T-helper 2 cell treated with Interferon-gamma antibody and Interleukin-4, amounts not matched to agents 5 μg/mL and 100 μg/mL, for 36 hours (primary cell): ENCODE measurements around the gene GPC6.

Experiments
- DNase-seq: peaks from one replicate; pipeline ENCODE4 v3.0.0; 2021; ENCODE audit warnings: low spot score
- H3K27ac Mint-ChIP-seq: one replicate; pipeline ENCODE4 v1.8.0; 2021; ENCODE audit warnings: mild to moderate bottlenecking, mixed read lengths
- H3K27me3 Mint-ChIP-seq: one replicate; pipeline ENCODE4 v1.8.0; 2021; ENCODE audit warnings: low read depth, mixed read lengths
- H3K36me3 Mint-ChIP-seq: one replicate; pipeline ENCODE4 v1.8.0; 2021; ENCODE audit warnings: low read depth, mixed read lengths
- H3K4me1 Mint-ChIP-seq: one replicate; pipeline ENCODE4 v1.8.0; 2021; ENCODE audit warnings: low read depth, mixed read lengths
- H3K4me3 Mint-ChIP-seq: one replicate; pipeline ENCODE4 v1.8.0; 2022; ENCODE audit warnings: mild to moderate bottlenecking, moderate library complexity, mixed read lengths
- H3K9me3 Mint-ChIP-seq: one replicate; pipeline ENCODE4 v1.8.0; 2021; ENCODE audit warnings: mixed read lengths

Gene GPC6

DNA sequence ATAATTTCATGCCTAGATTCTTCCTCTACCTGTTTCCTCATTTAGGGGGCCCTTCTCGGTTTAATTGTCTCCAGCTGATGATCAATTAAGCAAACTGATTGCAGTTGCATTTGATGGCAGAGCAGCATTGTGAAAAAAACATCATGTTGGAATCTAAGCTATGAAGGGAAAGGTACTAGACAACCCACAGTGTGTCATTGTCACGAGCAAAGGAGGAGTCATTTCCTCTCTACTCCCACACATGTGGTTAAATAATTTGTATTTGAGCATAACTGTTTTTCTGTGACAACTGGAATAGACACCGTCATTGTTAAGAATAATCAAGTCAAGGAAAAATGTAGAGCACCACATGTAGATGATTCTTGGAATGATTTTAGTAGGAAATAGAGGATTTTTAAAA is 1012.5 kb downstream of the GPC6 start:
- Mint-ChIP-seq H3K9me3 (no peaks in the 10 kb centered on the region), H3K27ac (no peak overlapping the region), H3K4me3 (no peak overlapping the region), H3K27me3 (no peaks in the 10 kb centered on the region), H3K36me3 (no peaks in the 10 kb centered on the region), H3K4me1 (peaks cover 14% of the 10 kb centered on the region)
- no peak for DNase-seq

DNA sequence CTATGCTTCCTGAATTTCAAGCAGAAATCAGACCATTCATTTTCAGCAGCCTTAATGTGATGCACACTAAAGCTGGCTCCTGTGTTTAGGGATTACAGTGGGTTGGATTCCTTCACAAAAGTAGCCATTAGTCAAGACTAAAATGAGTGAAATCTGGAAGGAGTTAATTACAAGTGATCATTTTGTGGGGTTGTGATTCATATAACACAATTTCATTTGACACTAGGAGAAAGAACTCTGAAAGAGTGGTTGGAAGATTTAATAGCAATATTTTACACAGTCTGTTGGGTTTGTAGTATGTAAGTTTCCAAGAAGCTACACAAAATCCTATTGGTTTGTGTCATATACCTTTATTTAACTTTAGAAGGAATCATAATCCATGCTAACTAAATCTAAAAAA is 1015.9 kb downstream of the GPC6 start:
- Mint-ChIP-seq H3K9me3 (peaks cover 4% of the 10 kb centered on the region), H3K27ac (no peak overlapping the region), H3K4me1 (peaks cover 6% of the 10 kb centered on the region), H3K4me3 (no peak overlapping the region), H3K27me3 (peaks cover 2% of the 10 kb centered on the region), H3K36me3 (no peaks in the 10 kb centered on the region)
- no peak for DNase-seq

DNA sequence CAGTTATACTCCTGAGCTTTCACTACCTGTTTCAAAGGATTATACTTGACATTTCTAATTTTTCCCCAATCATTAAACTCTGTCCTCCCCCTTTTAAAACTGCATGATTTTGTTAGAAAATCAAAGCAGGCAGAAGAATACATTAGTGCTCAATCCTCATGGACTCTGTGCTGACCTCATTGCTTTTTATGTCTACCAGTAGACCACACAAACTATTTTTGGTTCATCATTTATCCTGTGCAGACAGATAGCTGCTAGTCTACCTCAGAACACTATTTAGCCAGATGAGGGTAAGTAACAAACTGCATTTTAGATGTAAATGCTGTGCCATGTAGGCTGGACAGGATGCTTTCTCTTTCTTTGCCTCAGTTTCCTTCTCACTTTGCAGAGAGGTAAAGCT is 1016.9 kb downstream of the GPC6 start:
- H3K27ac Mint-ChIP-seq, result no peak overlapping the region
- peaks cover 5% of the 10 kb centered on the region for H3K4me1 Mint-ChIP-seq
- DNase-seq, result no peak

DNA sequence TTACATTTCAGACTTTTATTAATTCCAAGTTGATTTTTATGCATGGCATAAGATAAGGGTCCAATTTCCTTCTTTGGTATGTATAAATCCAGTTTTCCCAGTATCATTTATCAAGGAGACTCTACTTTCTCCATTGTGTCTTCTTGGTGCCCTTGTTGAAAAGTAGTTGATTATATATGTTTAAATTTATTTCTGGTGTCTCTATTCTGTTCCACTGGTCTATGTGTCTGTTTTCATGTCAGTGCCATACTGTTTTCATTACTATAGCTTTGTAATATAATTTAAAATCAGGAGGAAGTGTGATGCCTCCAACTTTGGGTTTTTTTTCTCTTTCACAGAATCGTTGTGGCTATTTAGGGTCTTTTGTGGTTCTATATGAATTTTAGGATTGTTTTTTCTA is 1019.9 kb downstream of the GPC6 start:
- H3K4me1 Mint-ChIP-seq, result no peaks in the 10 kb centered on the region
- H3K27ac Mint-ChIP-seq, result no peak overlapping the region
- H3K27me3 Mint-ChIP-seq, result peaks cover 2% of the 10 kb centered on the region
- H3K4me3 Mint-ChIP-seq, result no peak overlapping the region
- no peaks in the 10 kb centered on the region for H3K36me3 Mint-ChIP-seq
- DNase-seq, result no peak
- H3K9me3 Mint-ChIP-seq, result peaks cover 4% of the 10 kb centered on the region

More for the DNA sequence above, 1016.9 kb downstream of the GPC6 start:
- peaks cover 2% of the 10 kb centered on the region for H3K27me3 Mint-ChIP-seq
- no peak overlapping the region for H3K4me3 Mint-ChIP-seq
- H3K9me3 Mint-ChIP-seq, result peaks cover 4% of the 10 kb centered on the region
- H3K36me3 Mint-ChIP-seq, result no peaks in the 10 kb centered on the region

DNA sequence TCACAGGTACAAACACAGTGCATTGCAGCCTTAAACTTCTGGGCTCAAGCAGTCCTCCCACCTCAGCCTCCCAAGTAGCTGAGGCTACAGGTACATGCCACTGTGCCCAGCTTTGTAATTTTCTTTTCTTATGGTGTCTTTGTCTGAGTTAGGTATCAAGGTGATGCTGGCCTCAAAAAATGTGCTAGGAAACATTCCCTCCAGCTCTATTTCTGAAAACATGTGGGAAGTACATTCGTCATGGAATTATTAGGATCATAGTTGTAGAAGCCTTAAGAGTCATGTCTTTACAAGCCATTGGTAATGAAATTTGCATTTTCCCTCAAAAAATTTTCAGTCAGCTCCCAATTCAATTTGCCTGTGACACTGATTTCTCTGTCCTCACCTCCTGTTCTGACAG is 1021.3 kb downstream of the GPC6 start:
- no peak overlapping the region for H3K4me3 Mint-ChIP-seq
- peaks cover 2% of the 10 kb centered on the region for H3K27me3 Mint-ChIP-seq
- H3K4me1 Mint-ChIP-seq, result no peaks in the 10 kb centered on the region
- no peak overlapping the region for H3K27ac Mint-ChIP-seq
- H3K36me3 Mint-ChIP-seq, result no peaks in the 10 kb centered on the region
- peaks cover 4% of the 10 kb centered on the region for H3K9me3 Mint-ChIP-seq
- DNase-seq, result no peak

DNA sequence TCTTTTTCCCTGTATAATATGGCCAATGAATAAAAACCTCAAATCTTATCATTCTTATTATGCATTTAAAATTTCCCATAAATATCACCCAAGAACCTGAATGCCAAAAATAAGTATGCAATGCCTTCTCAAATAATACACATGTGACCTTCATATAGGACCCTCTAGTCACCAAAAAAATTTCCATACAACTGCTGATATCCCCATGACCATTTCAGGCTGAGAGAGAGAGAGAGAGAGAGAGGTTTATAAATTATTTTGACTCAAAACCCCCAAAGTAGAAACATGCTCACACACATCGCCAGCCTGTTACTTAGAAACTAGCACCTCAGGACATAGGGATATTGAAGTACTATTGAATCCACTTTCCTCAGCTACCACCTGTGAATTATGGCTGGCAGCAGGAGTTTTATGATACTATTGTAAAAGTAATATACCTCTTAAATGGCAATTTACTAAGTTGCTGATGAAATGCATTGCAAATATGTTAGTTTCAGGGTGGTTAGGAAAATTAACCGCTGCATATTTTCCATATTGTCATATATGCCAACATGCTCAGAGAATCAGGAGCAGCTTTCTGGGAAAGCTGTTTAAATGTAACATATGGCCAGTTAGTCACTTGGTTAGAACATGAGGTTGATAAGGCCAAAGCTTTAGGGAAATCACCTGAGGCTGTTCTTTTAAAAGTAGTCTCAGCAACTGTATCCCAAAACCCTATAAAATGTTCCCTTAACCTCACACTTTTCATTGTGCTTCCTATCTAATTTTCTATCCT is 1022.0 kb downstream of the GPC6 start:
- DNase-seq, result no peak
- Mint-ChIP-seq H3K27me3 (peaks cover 2% of the 10 kb centered on the region), H3K4me3 (no peak overlapping the region), H3K4me1 (no peaks in the 10 kb centered on the region), H3K27ac (no peak overlapping the region), H3K9me3 (peaks cover 4% of the 10 kb centered on the region), H3K36me3 (no peaks in the 10 kb centered on the region)

DNA sequence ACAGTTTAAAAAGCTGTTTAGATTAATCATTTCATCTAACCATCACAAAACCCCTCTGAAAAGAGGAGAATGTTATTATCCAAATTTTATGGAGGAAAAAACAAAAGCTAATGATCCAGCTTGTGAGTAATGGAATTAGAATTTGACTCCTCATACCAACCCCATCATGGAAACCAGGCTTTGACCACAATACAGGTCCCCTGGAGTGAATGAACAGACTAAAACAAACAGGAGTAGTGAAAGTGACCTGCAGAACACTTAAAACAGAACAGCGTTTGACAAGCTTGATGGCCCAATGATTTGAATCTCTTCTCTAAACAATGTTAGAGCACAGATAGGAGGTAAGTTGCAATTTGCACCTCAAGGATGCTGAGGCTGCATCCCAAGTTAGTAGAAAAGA is 1022.9 kb downstream of the GPC6 start:
- H3K4me1 Mint-ChIP-seq, result no peaks in the 10 kb centered on the region
- H3K27ac Mint-ChIP-seq, result no peak overlapping the region
- peaks cover 2% of the 10 kb centered on the region for H3K27me3 Mint-ChIP-seq
- no peaks in the 10 kb centered on the region for H3K36me3 Mint-ChIP-seq
- no peak for DNase-seq
- H3K9me3 Mint-ChIP-seq, result peaks cover 4% of the 10 kb centered on the region
- H3K4me3 Mint-ChIP-seq, result no peak overlapping the region

DNA sequence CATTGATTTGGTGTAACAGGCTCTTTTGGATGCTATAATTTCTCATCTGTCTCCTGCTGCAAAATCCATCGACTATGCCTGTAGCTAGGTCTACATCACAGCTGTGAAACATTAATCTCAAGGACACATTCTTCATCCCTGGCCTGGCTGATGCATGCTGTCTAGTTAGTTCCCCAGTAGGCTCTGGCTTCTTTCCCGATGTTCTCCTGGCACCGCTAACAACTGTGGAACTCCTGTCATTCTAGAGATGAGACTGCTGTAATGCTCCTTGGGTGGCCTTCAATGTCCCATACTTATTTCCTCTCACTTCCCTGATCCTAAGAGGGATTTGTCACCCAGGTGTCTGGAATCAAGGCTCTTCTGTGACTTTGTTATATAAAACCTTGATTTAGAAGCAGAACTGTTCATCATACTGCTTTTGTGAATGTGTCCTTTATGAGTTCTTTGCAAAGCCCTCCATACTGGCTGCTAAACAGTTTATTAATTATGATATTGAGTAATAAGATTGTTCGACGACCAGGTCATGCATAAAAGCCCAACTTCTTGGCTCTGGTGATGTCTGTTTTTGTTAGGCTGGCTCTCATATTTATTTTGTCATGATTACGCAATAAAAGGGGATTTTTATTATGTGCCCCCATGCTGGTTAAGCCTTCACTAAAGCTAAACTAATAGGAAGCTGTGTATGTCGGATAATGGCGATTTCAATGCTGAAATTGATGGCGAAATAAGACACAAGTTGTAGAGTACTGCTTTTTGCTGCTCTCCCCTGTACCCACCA is 1025.4 kb downstream of the GPC6 start:
- H3K4me3 Mint-ChIP-seq, result no peak overlapping the region
- no peak for DNase-seq
- no peaks in the 10 kb centered on the region for H3K4me1 Mint-ChIP-seq
- peaks cover 4% of the 10 kb centered on the region for H3K9me3 Mint-ChIP-seq
- H3K36me3 Mint-ChIP-seq, result no peaks in the 10 kb centered on the region
- peaks cover 2% of the 10 kb centered on the region for H3K27me3 Mint-ChIP-seq
- H3K27ac Mint-ChIP-seq, result no peak overlapping the region

DNA sequence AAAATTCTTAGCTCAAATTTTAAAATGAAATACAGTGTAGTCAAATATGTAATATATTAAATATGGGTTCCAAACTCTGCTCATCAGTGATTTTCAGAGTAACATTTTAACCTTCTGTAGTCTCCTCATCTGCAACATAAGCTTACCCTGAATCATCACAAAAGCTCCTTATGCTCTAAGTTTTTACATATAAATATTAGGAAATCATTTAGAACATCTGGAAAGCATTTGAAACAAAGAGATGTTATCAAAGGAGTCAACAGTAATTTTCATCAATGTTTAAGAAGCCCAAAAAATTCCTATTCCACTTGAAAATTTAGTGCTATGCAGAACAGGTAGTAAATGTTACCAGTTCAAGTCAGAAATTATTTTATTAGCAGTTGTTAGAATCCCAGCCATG is 1028.1 kb downstream of the GPC6 start:
- no peaks in the 10 kb centered on the region for H3K9me3 Mint-ChIP-seq
- no peaks in the 10 kb centered on the region for H3K4me1 Mint-ChIP-seq
- H3K4me3 Mint-ChIP-seq, result no peak overlapping the region
- no peak for DNase-seq
- no peaks in the 10 kb centered on the region for H3K36me3 Mint-ChIP-seq
- H3K27me3 Mint-ChIP-seq, result no peaks in the 10 kb centered on the region
- H3K27ac Mint-ChIP-seq, result no peak overlapping the region

DNA sequence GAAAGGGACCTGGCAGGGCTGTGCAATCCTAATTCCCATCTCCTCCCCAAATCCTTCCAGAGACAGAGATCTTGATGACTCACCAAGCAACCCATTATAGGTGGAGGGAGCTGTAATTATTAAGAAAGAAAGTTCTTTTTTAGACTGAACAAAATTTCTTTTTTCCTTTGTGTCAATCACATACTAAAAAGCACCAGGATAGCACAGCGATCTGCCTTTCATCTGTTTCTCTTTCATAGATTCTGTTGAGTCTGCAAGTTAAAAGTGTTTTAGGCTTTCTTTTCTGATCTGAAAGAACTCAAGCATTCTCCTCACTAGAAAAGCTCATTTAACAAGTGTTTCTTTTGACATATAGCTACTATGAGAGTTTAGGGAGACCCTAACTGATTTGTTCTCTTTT is 1030.1 kb downstream of the GPC6 start:
- Mint-ChIP-seq H3K27me3 (no peaks in the 10 kb centered on the region), H3K27ac (no peak overlapping the region), H3K4me1 (no peaks in the 10 kb centered on the region), H3K36me3 (no peaks in the 10 kb centered on the region), H3K4me3 (no peak overlapping the region), H3K9me3 (no peaks in the 10 kb centered on the region)
- no peak for DNase-seq

DNA sequence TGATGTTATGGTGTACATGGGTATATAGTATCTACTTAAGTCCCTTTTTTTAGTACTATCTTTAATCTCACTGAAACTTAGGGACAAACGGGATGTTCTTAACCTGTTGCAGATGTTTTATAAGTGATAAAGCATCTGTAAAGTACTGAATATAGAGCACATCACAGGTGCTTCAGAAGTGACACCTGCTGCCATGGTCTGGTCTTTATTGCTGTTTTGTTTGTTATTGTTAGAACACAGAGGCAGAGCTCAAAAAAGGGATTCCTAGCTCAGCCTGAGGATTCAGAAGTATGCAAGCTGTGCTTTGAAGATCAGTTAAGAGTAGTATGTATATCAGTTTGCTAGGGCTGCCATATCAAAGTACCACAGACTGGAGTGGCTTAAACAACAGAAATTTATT is 1033.4 kb downstream of the GPC6 start:
- no peaks in the 10 kb centered on the region for H3K36me3 Mint-ChIP-seq
- H3K27ac Mint-ChIP-seq, result no peak overlapping the region
- H3K27me3 Mint-ChIP-seq, result no peaks in the 10 kb centered on the region
- no peaks in the 10 kb centered on the region for H3K4me1 Mint-ChIP-seq
- H3K4me3 Mint-ChIP-seq, result no peak overlapping the region
- DNase-seq, result no peak
- H3K9me3 Mint-ChIP-seq, result no peaks in the 10 kb centered on the region

DNA sequence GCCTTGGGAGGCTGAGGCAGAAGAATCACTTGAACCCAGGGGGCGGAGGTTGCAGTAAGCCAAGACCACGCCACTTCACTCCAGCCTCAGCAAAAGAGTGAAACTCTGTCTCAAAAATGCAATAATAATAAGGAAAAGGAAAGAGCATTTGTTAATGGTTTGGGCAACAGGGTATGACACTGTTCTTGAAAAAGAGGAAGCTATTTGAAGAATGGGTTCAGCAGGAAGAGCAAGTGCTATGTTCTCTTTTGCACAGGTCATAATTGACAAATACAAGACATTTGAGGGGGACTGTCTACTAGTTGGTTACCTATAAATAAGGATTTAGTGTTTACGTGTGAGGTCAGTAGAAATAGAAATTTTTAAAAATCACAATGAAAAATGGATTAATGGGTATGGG is 1034.6 kb downstream of the GPC6 start:
- H3K4me1 Mint-ChIP-seq, result no peaks in the 10 kb centered on the region
- H3K9me3 Mint-ChIP-seq, result no peaks in the 10 kb centered on the region
- H3K27me3 Mint-ChIP-seq, result no peaks in the 10 kb centered on the region
- H3K36me3 Mint-ChIP-seq, result no peaks in the 10 kb centered on the region
- no peak overlapping the region for H3K27ac Mint-ChIP-seq
- no peak overlapping the region for H3K4me3 Mint-ChIP-seq
- no peak for DNase-seq

DNA sequence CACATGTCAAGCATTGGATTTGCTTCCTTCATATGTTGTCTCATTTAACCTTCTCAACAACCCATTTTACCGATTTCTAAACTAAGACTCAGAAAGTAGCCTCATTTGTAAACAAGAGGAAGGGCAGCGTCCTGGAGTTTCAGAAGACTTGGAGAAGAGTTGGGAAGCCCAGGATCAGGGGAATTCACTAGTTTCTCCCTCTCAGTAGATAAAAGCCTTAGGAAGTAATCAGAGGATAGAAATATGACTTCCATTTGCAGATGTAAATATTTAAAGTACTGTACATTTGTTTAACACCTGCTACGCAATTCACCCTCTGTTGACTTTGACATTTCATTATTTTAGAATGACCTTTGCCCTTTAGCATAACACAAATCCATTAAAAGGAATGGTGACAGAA is 1036.4 kb downstream of the GPC6 start:
- no peak overlapping the region for H3K27ac Mint-ChIP-seq
- H3K4me1 Mint-ChIP-seq, result no peaks in the 10 kb centered on the region
- H3K27me3 Mint-ChIP-seq, result no peaks in the 10 kb centered on the region

DNA sequence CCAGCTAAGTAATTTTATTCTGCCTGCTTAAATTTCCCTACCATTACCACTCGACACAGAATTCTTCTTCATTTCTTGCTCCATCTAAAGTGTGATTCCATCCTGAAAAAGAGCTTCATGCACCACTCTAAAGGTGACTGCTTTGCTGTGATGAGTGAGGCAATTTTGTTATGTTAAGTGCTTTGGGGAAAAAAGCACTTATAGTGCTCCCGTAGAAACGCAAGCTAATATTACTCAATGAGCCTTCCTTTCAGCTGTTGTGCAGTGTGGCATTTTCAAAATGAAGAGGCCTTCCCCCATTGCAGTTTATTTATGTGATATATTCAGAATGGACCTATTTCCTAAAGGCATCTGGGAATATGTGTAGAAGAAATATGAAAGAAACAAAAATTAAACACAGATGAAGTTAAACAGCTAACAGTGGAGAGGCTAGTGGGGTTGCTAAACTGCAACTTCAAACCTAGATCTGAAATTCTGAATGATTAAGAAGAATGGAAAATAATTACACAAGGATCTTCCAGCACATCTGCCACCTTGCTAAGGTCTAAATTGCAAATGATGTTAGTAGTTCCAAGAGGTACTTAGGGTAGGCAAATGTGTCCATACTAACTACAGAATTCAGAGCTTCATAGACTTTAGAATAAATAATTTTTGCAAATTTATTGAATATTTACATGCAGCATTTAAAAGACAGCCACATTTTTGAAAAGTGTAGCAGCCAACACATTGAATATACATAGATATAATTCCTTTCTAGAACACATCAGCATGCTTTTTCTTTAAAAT is 1041.2 kb downstream of the GPC6 start:
- DNase-seq, result no peak
- no peaks in the 10 kb centered on the region for H3K27me3 Mint-ChIP-seq
- no peak overlapping the region for H3K4me3 Mint-ChIP-seq
- no peaks in the 10 kb centered on the region for H3K4me1 Mint-ChIP-seq
- H3K9me3 Mint-ChIP-seq, result peaks cover 6% of the 10 kb centered on the region
- H3K36me3 Mint-ChIP-seq, result no peaks in the 10 kb centered on the region
- H3K27ac Mint-ChIP-seq, result no peak overlapping the region

More for the DNA sequence above, 1036.4 kb downstream of the GPC6 start:
- no peaks in the 10 kb centered on the region for H3K9me3 Mint-ChIP-seq
- no peak for DNase-seq
- no peak overlapping the region for H3K4me3 Mint-ChIP-seq
- no peaks in the 10 kb centered on the region for H3K36me3 Mint-ChIP-seq
